ENCODE measurements around the gene RNF123.

The RNF123 gene

DNA sequence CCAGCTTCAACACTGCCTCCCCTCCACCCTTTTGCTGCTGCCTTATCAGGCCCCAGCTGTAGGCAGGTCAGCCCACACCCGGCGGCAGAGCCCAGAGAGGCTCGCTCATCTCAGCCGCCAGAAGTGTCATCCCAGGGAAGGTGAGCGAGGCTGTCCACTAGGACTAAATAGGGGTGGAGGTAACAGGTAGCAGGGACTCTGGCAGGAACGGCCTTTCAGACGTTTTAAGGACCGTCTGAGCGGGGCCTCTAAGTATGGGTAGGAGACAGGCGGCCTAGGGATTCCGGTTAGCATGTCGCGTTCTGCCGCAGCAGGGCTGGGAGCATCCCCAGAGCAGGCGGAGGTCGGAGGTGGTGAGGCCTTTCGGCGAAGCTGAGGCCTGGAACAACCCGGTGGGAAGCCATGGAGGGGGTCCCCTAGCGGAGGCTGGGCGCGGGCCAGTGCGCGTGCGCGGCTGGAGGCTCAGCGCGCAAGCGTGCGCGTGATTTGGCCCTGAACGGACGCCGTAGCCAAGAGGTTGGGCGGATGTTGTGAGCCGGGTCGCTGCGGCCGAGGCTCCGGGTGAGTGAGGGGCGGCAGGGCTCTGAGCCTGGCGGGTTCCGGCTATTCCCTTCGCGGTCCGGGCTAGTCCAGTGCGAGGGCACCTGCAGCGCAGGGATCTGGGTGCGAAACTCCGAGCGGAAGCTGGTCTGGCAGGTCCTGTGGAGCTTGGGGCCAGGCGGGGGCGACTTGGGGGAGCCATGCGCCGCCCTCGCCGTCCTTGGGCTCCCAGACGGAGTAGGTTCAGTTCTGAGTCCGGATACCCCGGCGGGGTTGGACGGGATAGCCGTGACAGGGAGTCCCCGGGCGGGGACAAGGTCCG lies at the start of gene RNF123, which contains the start of gene MST1:
RNF123 (plus strand) TSS at position 512 of the 862 bp plus-strand sequence. CDS start 1,609 bp downstream, outside the sequence.
MST1 (minus strand) TSS at position 429 of the 862 bp plus-strand sequence. CDS start 783 bp downstream, outside the sequence.
- DNase-seq, result no peak

DNA sequence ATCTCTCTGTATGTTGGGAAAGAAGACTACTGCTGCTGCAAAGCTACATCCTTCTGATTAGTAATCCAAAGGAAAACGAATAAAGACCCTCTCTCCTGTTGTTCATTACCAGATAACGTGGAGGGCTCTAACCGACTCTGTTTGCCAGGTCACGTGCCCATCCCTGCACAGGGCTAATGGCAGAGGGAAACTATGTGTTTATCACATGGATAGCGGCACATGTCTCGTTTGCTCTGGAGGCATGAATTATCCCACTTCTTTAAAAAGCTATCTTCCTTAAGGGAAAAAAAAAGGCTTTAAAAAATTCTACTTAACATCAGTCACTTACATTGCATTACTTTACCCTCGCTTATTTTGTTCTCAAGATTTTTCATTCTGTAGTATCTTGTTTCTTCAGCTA lies 48.1 kb upstream of the RNF123 start:
- DNase-seq, result no peak

DNA sequence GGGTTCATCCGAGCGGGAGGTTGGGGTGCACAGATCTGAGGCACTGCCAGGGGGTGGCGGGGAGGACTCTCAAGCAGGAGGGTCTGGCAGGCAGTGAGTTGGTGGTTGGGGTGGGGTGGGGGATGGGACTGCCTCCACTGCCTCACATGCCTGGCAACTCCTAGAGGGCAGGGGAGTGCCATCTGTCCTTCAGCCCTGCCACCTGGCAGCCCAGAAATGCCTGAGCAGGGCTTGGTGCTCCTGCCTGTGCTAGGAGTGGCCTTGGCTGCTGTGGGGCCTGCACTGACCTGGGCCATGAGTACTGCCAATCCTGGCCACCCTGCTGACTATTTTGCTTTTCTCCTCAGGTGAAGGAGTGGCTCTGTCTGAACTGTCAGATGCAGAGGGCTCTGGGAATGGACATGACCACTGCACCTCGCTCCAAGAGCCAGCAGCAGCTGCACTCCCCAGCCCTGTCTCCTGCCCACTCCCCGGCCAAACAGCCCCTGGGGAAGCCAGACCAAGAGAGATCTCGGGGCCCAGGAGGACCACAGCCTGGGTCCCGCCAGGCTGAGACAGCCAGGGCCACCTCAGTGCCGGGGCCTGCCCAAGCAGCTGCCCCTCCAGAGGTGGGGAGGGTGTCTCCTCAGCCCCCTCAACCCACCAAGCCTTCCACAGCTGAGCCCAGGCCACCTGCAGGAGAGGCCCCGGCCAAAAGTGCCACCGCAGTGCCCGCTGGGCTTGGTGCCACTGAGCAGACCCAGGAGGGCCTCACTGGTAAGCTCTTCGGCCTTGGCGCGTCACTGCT lies 47.2 kb upstream of the RNF123 start:
- no peak for DNase-seq

DNA sequence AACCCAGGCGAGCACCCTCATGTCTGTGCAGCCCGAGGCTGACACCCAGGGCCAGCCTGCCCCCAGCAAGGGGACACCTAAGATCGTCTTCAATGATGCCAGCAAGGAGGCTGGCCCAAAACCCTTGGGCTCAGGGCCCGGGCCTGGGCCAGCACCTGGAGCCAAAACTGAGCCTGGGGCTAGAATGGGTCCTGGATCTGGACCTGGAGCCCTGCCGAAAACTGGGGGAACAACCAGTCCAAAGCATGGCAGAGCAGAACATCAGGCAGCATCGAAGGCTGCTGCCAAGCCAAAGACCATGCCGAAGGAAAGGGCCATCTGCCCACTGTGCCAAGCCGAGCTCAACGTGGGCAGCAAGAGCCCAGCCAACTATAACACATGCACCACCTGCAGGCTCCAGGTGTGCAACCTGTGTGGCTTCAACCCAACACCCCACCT lies 46.6 kb upstream of the RNF123 start:
- no peak for DNase-seq

DNA sequence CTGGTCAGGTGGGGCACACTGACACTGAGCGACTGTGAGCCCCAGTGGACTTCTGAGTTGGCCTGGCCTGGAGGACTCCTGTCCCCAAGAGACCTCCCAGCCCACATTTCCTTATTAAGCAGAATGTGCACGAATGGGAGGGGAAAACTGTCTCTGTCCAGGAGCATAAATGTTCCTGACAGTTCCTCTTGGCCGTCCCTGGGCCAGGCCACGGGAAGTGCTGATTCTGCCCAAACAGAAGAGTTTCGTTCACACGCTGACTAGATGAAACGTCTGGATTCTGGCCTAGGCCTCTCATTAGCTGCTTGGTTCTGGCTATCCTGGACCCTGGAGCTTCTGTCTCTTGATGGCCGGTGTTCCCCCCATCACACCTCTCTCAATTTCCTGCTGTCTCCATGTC lies 44.7 kb upstream of the RNF123 start:
- DNase-seq, result no peak

DNA sequence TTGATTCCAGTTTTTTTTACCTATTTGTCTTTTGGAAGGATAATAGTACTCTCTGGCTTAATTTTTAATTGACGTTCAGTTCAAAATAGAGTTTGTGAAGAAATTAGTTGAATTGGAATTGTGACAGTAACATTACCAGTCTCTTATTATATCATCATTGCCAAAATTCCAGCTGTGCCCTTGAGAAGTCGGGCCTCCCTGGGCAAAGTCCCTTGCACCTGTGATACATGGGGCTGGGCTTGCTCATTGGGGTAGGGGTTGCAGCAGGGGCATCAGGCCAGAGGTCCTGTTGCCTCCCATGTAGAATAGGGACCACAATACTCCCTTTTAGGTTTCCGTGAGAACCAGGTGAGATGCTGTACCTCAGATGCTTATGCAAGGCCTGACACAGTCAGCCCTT lies 43.1 kb upstream of the RNF123 start:
- DNase-seq, result no peak

DNA sequence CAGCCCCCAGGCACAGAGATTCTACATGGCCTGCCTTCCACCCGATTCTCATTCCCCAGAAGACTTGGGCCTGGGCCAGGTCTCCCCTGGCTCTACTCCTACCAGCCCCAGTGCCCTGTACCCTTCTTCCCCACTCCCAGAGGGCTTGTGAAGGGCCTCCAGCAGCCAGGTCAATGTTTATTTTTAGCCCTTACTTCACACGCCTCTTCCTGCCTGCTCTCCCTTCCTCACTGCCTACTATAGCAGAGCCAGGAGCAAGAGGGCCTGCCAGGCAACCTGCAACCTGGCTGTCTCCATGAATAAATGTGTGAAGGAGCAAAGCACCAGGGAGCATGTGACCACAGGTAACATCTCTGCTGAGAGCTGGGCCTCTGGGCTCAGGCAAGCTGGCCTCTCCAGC lies 41.6 kb upstream of the RNF123 start:
- DNase-seq, result no peak

DNA sequence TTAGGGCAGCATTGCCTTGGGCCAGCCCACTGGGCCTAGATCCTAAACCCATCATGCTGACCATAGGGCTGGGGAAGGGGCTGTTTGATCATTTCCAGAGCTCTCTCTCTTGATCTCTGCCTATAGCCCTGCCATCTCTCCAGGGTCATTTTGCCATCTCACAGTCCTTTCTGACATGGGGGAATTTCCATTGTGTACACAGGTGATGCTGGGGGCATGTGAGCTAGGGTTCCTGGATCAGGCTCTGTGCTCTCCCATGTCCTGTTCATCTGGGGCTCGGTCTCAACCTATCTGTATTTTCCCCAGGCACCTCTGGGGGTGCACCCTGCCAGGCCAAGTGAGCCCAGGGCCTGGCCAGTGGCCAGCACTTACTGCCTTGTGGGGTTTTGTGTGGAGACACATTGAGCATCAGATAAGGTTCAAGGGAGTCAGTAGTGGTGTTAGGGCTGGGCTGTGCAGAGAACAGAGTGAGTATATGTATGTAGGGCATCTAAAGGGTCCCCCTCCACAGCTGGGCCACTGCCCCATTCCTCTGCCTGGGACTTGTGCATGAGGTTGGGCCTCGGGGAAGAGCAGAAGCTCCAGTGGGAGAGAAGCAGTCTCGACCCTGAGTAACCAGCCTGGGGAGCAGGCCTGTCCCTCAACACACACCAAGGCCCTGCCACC lies 40.9 kb upstream of the RNF123 start:
- DNase-seq, result no peak

DNA sequence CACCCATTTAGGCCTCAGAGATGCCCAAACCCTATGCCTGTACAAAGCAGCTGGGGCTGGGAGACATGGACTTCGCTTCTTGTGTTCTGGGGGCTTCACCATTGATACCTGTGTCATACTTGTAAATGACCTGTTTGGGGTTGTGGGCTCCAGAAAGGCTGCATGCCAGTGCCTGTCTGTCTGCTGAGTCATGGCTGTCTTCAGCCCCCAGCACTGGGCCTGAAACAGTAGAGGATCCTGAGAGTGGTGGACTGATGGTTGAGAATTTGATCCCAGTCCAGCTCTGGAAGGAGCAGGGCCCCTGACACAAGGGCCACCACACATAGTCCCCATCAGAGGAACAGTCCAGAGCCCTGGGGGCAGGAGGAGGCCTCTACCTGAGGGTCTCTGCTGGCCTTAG lies 39.8 kb upstream of the RNF123 start:
- no peak for DNase-seq

DNA sequence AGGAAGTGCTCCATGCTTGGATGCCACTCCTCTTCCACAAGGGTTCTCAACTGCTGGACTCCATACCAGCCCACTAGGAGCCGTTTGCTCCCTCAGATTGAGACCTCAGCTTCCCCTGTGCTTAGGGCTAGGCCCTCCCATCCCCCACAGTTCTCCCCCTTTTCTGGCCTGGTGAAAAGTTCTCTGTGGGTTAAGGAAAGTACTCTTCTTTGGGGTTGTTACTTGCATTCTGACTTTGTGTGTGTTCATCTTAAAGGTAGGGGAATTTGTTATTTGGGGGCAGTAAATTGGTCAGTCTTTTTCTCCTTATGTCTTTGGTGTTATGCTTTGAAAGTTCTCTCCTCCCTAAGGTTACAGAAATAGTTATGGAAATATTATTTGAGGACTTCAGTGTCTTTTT lies 39.2 kb upstream of the RNF123 start:
- no peak for DNase-seq

DNA sequence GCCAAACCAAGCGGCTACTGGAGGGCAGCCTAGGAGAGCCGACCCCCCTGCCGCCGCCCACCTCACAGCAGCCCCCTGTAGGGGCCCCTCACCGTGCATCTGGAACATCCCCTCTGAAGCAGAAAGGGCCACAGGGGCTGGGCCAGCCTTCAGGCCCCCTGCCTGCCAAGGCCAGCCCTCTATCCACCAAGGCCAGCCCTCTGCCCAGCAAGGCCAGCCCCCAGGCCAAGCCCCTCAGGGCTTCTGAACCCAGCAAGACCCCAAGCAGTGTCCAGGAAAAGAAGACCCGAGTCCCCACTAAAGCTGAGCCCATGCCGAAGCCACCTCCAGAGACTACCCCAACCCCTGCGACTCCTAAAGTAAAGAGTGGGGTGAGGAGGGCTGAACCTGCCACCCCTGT lies 38.7 kb upstream of the RNF123 start:
- DNase-seq, result no peak

DNA sequence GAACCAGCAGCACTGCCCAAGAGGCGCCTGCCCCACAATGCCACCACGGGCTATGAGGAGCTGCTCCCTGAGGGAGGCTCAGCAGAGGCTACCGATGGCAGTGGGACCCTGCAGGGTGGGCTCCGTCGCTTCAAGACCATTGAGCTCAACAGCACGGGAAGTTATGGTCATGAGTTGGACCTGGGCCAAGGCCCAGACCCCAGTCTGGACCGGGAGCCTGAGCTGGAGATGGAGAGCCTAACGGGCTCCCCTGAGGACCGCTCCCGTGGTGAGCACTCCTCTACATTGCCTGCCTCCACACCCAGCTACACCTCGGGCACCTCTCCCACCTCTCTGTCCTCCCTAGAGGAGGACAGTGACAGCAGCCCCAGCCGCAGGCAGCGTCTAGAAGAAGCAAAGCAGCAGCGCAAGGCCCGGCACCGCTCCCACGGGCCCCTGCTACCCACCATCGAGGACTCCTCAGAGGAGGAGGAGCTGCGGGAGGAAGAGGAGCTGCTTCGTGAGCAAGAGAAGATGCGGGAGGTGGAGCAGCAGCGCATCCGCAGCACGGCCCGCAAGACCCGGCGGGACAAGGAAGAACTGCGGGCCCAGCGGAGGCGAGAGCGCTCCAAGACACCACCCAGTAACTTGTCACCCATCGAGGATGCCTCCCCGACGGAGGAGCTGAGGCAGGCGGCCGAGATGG lies 37.0 kb upstream of the RNF123 start:
- DNase-seq, result no peak

DNA sequence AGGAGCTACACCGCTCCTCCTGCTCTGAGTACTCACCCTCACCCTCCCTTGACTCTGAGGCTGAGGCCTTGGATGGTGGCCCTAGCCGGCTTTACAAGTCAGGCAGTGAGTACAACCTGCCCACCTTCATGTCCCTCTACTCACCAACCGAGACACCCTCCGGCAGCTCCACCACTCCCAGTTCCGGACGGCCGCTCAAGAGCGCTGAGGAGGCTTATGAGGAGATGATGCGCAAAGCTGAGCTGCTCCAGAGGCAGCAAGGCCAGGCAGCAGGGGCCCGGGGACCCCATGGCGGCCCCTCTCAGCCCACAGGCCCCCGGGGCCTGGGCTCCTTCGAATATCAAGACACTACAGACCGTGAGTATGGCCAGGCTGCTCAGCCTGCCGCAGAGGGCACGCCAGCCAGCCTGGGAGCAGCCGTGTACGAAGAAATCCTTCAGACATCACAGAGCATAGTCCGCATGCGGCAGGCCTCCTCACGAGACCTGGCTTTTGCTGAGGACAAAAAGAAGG lies 36.4 kb upstream of the RNF123 start:
- DNase-seq, result no peak

DNA sequence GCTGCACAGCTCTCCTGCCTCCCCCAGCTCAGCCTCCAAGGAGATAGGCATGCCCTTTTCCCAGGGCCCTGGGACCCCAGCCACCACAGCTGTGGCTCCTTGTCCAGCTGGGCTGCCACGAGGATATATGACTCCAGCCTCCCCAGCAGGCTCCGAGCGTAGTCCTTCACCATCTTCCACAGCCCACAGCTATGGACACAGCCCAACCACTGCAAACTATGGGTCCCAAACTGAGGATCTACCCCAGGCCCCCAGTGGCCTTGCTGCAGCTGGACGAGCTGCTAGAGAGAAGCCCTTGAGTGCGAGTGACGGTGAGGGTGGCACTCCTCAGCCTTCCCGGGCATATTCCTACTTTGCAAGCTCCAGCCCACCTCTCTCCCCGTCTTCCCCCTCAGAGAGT lies 35.7 kb upstream of the RNF123 start:
- DNase-seq, result no peak

DNA sequence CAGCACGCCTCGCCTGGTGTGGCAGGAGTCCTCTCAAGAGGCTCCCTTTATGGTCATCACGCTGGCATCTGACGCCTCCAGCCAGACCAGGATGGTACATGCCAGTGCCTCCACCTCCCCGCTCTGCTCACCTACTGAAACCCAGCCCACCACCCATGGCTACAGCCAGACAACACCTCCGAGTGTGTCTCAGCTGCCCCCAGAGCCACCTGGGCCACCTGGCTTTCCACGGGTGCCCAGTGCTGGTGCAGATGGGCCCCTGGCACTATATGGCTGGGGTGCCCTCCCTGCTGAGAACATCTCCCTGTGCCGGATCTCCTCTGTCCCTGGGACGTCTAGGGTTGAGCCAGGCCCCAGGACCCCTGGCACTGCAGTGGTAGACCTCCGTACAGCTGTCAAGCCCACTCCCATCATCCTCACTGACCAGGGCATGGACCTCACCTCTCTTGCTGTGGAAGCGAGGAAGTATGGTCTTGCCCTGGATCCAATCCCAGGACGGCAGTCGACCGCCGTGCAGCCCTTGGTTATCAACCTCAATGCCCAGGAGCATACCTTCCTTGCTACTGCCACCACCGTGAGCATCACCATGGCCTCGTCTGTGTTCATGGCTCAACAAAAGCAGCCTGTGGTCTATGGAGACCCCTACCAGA lies 35.1 kb upstream of the RNF123 start:
- no peak for DNase-seq

DNA sequence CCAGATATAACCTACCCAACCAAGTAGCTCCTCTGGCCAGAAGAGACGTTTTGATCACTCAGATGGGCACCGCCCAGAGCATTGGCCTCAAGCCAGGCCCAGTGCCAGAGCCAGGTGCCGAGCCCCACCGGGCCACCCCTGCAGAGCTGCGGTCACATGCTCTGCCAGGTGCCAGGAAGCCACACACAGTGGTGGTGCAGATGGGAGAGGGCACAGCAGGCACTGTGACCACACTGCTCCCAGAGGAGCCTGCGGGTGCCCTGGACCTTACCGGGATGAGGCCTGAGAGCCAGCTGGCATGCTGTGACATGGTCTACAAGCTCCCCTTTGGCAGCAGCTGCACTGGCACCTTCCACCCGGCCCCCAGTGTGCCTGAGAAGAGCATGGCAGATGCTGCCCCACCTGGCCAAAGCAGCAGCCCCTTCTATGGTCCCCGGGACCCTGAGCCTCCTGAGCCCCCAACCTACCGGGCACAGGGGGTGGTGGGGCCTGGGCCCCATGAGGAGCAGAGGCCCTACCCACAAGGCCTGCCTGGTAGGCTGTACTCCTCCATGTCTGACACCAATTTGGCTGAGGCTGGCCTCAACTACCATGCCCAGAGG lies 34.3 kb upstream of the RNF123 start:
- DNase-seq, result no peak

DNA sequence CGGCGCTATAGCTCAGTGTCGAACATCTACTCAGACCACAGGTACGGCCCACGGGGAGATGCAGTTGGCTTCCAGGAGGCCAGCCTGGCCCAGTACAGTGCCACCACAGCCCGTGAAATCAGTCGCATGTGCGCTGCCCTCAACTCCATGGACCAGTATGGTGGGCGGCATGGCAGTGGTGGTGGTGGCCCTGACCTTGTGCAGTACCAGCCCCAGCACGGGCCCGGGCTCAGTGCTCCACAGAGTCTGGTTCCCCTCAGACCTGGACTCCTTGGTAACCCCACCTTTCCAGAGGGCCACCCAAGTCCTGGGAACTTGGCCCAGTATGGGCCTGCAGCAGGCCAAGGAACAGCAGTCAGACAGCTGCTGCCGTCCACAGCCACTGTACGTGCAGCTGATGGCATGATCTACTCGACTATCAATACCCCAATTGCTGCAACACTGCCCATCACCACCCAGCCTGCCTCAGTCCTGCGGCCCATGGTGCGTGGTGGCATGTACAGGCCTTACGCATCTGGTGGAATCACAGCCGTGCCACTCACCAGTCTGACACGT lies 33.5 kb upstream of the RNF123 start:
- no peak for DNase-seq

DNA sequence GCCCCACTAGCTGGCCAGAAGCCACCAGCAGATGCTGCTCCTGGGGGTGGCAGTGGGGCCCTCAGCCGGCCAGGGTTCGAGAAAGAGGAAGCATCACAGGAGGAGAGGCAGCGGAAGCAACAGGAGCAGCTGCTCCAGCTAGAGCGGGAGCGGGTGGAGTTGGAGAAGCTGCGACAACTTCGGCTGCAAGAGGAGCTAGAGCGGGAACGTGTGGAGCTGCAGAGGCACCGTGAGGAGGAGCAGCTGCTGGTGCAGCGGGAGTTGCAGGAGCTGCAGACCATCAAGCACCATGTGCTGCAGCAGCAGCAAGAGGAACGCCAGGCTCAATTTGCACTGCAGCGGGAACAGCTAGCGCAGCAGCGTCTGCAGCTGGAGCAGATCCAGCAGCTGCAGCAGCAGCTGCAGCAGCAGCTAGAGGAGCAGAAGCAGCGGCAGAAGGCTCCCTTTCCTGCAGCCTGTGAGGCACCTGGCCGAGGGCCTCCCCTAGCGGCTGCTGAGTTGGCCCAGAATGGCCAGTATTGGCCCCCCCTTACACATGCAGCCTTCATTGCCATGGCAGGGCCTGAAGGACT lies 32.7 kb upstream of the RNF123 start:
- no peak for DNase-seq

DNA sequence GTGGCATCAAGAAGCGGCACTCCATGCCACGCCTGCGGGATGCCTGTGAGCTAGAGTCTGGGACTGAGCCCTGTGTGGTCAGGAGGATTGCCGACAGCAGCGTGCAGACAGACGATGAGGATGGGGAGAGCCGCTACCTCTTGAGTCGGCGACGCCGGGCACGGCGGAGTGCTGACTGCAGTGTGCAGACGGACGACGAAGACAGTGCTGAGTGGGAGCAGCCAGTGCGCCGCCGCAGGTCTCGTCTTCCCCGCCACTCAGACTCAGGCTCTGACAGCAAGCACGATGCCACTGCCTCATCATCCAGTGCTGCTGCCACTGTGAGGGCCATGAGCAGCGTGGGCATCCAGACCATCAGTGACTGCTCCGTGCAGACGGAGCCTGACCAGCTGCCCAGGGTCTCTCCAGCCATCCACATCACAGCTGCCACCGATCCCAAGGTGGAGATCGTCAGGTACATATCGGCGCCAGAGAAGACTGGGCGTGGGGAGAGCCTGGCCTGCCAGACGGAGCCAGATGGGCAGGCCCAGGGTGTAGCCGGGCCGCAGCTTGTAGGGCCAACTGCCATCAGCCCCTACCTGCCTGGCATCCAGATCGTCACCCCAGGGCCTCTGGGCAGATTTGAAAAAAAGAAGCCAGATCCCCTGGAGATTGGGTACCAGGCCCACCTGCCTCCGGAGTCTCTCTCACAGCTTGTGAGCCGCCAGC lies 32.0 kb upstream of the RNF123 start:
- no peak for DNase-seq

DNA sequence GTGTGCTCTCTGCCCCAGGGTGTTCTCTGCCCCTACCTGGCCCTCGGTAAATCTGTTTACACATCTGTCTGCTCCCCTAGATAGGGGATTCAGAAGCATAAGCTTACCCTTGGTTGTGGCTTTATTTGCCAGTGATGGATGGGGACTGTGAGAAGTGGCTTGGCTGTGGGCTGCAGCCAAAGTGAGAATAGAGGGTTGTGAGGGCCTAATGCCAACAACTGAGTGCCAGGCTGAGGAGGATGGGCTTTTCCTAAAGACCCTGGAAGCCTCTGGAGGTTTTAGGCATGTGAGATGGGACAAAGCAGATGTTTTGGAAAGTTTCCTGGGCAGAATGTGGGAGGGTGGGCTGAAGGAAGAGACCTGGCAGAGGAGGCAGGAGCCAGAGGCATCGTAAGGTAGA lies 30.6 kb upstream of the RNF123 start:
- no peak for DNase-seq
